Activated naive CD8-positive, alpha-beta T cell treated with anti-CD3 and anti-CD28 coated beads, Interleukin-2, amount 50 U/mL, for 24 hours (primary cell): ENCODE measurements around the gene NDC1.
"Not testable (repeated sequence)": the region's sequence is repeated elsewhere in the genome, so short reads cannot be mapped to it uniquely, and the experiment has no call there.

Experiments used
- ATAC-seq: fragments of 150-1000 bp; cut with Tn5 transposase; one replicate; pipeline ENCODE4 v1.10.0; 2021
- DNase-seq: peaks from one replicate; pipeline ENCODE4 v3.0.0; 2021
- H3K27ac Mint-ChIP-seq: one replicate; pipeline ENCODE4 v1.8.0; 2021; ENCODE audit warnings: mild to moderate bottlenecking, mixed read lengths
- H3K27me3 Mint-ChIP-seq: one replicate; pipeline ENCODE4 v1.8.0; 2021; ENCODE audit warnings: mixed read lengths
- H3K36me3 Mint-ChIP-seq: one replicate; pipeline ENCODE4 v1.8.0; 2021; ENCODE audit warnings: low read depth, mixed read lengths
- H3K4me1 Mint-ChIP-seq: one replicate; pipeline ENCODE4 v1.8.0; 2021; ENCODE audit warnings: mixed read lengths
- H3K4me3 Mint-ChIP-seq: one replicate; pipeline ENCODE4 v1.8.0; 2021; ENCODE audit warnings: mild to moderate bottlenecking, moderate library complexity, mixed read lengths
- H3K9me3 Mint-ChIP-seq: one replicate; pipeline ENCODE4 v1.8.0; 2021; ENCODE audit warnings: mixed read lengths

Gene NDC1

GRCh38 chr1:53837924-53838653 lies at the start of gene NDC1:
NDC1 (minus strand) TSS chr1:53838296; CDS start chr1:53838261, 35 bp downstream.
- H3K4me1 Mint-ChIP-seq, result peaks cover 30% of the 10 kb centered on the region
- H3K36me3 Mint-ChIP-seq, result peaks cover 14% of the 10 kb centered on the region
- ATAC-seq (peak; percentile 94), DNase-seq (peak; percentile 86)
- peak within 1 kb of the TSS; percentile 100 for H3K4me3 Mint-ChIP-seq
- peak within 1 kb of the TSS; percentile 98 for H3K27ac Mint-ChIP-seq
- H3K27me3 Mint-ChIP-seq, result peaks cover 2% of the 10 kb centered on the region
- H3K9me3 Mint-ChIP-seq, result peaks cover 9% of the 10 kb centered on the region

GRCh38 chr1:53883600-53883999 lies 45.5 kb upstream of the NDC1 start:
- H3K4me1 Mint-ChIP-seq, H3K4me3 Mint-ChIP-seq: not testable (repeated sequence)
- peaks cover 24% of the 10 kb centered on the region for H3K36me3 Mint-ChIP-seq

GRCh38 chr1:53881853-53882252 lies 43.8 kb upstream of the NDC1 start:
- H3K4me3 Mint-ChIP-seq, ATAC-seq, H3K27ac Mint-ChIP-seq, H3K27me3 Mint-ChIP-seq, DNase-seq, H3K4me1 Mint-ChIP-seq, H3K9me3 Mint-ChIP-seq: not testable (repeated sequence)
- H3K36me3 Mint-ChIP-seq, result peaks cover 29% of the 10 kb centered on the region

More at GRCh38 chr1:53883600-53883999, 45.5 kb upstream of the NDC1 start:
- H3K9me3 Mint-ChIP-seq, H3K27ac Mint-ChIP-seq, ATAC-seq, H3K27me3 Mint-ChIP-seq, DNase-seq: not testable (repeated sequence)

GRCh38 chr1:53878492-53879105 lies 40.5 kb upstream of the NDC1 start:
- DNase-seq, result no peak
- Mint-ChIP-seq H3K4me1 (peaks cover 2% of the 10 kb centered on the region), H3K27ac (no peak overlapping the region), H3K4me3 (no peak overlapping the region), H3K36me3 (peaks cover 34% of the 10 kb centered on the region), H3K27me3 (no peaks in the 10 kb centered on the region), H3K9me3 (peaks cover 3% of the 10 kb centered on the region)
- ATAC-seq, result no peak

GRCh38 chr1:53875150-53875549 lies 37.1 kb upstream of the NDC1 start:
- ATAC-seq, H3K4me1 Mint-ChIP-seq, H3K9me3 Mint-ChIP-seq, DNase-seq, H3K27me3 Mint-ChIP-seq, H3K4me3 Mint-ChIP-seq, H3K27ac Mint-ChIP-seq: not testable (repeated sequence)
- H3K36me3 Mint-ChIP-seq, result peaks cover 13% of the 10 kb centered on the region

- Mint-ChIP-seq H3K9me3 (no peaks in the 10 kb centered on the region), H3K36me3 (peaks cover 11% of the 10 kb centered on the region), H3K27ac (no peak overlapping the region), H3K4me1 (no peaks in the 10 kb centered on the region), H3K4me3 (no peak overlapping the region), H3K27me3 (no peaks in the 10 kb centered on the region)
- ATAC-seq (no peak), DNase-seq (no peak)
Measured at GRCh38 chr1:53871773-53872484, 33.8 kb upstream of the NDC1 start.

- H3K36me3 Mint-ChIP-seq, result peaks cover 11% of the 10 kb centered on the region
- DNase-seq, result no peak
- no peaks in the 10 kb centered on the region for H3K27me3 Mint-ChIP-seq
- ATAC-seq, result no peak
- no peak overlapping the region for H3K4me3 Mint-ChIP-seq
- H3K9me3 Mint-ChIP-seq, result no peaks in the 10 kb centered on the region
- H3K27ac Mint-ChIP-seq, result no peak overlapping the region
- no peaks in the 10 kb centered on the region for H3K4me1 Mint-ChIP-seq
Measured at GRCh38 chr1:53871221-53871620, 33.1 kb upstream of the NDC1 start.

GRCh38 chr1:53869454-53870117 lies 31.5 kb upstream of the NDC1 start:
- no peak for DNase-seq
- no peaks in the 10 kb centered on the region for H3K4me1 Mint-ChIP-seq
- no peak overlapping the region for H3K27ac Mint-ChIP-seq
- H3K9me3 Mint-ChIP-seq, result no peaks in the 10 kb centered on the region
- H3K4me3 Mint-ChIP-seq, result no peak overlapping the region
- ATAC-seq, result no peak
- no peaks in the 10 kb centered on the region for H3K27me3 Mint-ChIP-seq
- peaks cover 8% of the 10 kb centered on the region for H3K36me3 Mint-ChIP-seq

GRCh38 chr1:53868565-53868964 lies 30.5 kb upstream of the NDC1 start:
- Mint-ChIP-seq H3K27ac (no peak overlapping the region), H3K4me3 (no peak overlapping the region), H3K4me1 (no peaks in the 10 kb centered on the region), H3K36me3 (peaks cover 7% of the 10 kb centered on the region), H3K9me3 (no peaks in the 10 kb centered on the region), H3K27me3 (no peaks in the 10 kb centered on the region)
- ATAC-seq (no peak), DNase-seq (no peak)

- Mint-ChIP-seq H3K36me3 (peaks cover 7% of the 10 kb centered on the region), H3K27ac (no peak overlapping the region), H3K27me3 (no peaks in the 10 kb centered on the region), H3K4me3 (no peak overlapping the region), H3K4me1 (peaks cover 17% of the 10 kb centered on the region), H3K9me3 (no peaks in the 10 kb centered on the region)
- DNase-seq (no peak), ATAC-seq (no peak)
Measured at GRCh38 chr1:53862507-53862906, 24.4 kb upstream of the NDC1 start.

GRCh38 chr1:53860967-53861411 lies 22.9 kb upstream of the NDC1 start:
- ATAC-seq (peak; percentile 68), DNase-seq (peak; percentile 42)
- Mint-ChIP-seq H3K27ac (no peak overlapping the region), H3K36me3 (peaks cover 6% of the 10 kb centered on the region), H3K4me1 (peaks cover 17% of the 10 kb centered on the region), H3K4me3 (no peak overlapping the region), H3K9me3 (no peaks in the 10 kb centered on the region), H3K27me3 (no peaks in the 10 kb centered on the region)

GRCh38 chr1:53851571-53852285 lies 13.6 kb upstream of the NDC1 start:
- Mint-ChIP-seq H3K9me3 (no peaks in the 10 kb centered on the region), H3K4me3 (no peak overlapping the region), H3K4me1 (no peaks in the 10 kb centered on the region), H3K36me3 (peaks cover 18% of the 10 kb centered on the region), H3K27me3 (no peaks in the 10 kb centered on the region), H3K27ac (no peak overlapping the region)
- DNase-seq (no peak), ATAC-seq (no peak)

GRCh38 chr1:53850082-53850673 lies 12.1 kb upstream of the NDC1 start:
- Mint-ChIP-seq H3K9me3 (no peaks in the 10 kb centered on the region), H3K27me3 (peaks cover under 1% of the 10 kb centered on the region), H3K36me3 (peaks cover 15% of the 10 kb centered on the region), H3K4me1 (no peaks in the 10 kb centered on the region), H3K27ac (no peak overlapping the region), H3K4me3 (no peak overlapping the region)
- DNase-seq, result no peak
- no peak for ATAC-seq

- Mint-ChIP-seq H3K4me3 (no peak overlapping the region), H3K9me3 (no peaks in the 10 kb centered on the region), H3K27ac (no peak overlapping the region), H3K27me3 (peaks cover 4% of the 10 kb centered on the region), H3K4me1 (no peaks in the 10 kb centered on the region), H3K36me3 (peaks cover 15% of the 10 kb centered on the region)
- ATAC-seq (no peak), DNase-seq (no peak)
Measured at GRCh38 chr1:53847980-53848379, 9.9 kb upstream of the NDC1 start.
